Measurements from ENCODE around the gene RFWD3. TPM values are rescaled to one million over a fixed set of nuclear protein-coding genes. Genes with fewer than 3 reads are reported as not detected.

The RFWD3 gene
- total RNA-seq, 1 donor from 2014 or later, result 23.0 TPM

GRCh38 chr16:74661064-74661463, 5.6 kb downstream of the RFWD3 start:
- DNase-seq (ENCODE audit: low read depth in 2 of 2), result no peak

- DNase-seq (ENCODE audit: low read depth in 2 of 2), result no peak
These were observed 6.3 kb downstream of the RFWD3 start for GRCh38 chr16:74660383-74660782.

GRCh38 chr16:74659041-74659440, 7.6 kb downstream of the RFWD3 start:
- DNase-seq (ENCODE audit: low read depth in 2 of 2), result no peak

GRCh38 chr16:74657870-74658642, 8.6 kb downstream of the RFWD3 start:
- no peak for DNase-seq (ENCODE audit: low read depth in 2 of 2)

GRCh38 chr16:74654536-74655050, 12.1 kb downstream of the RFWD3 start:
- no peak for DNase-seq (ENCODE audit: low read depth in 2 of 2)

- peak in 1 of 2 donors; percentile 16 for DNase-seq (ENCODE audit: low read depth in 2 of 2)
These were observed 13.8 kb downstream of the RFWD3 start for GRCh38 chr16:74652883-74653282.

- DNase-seq (ENCODE audit: low read depth in 2 of 2), result no peak
These were observed 14.4 kb downstream of the RFWD3 start for GRCh38 chr16:74652249-74652648.

- no peak for DNase-seq (ENCODE audit: low read depth in 2 of 2)
These were observed 14.8 kb downstream of the RFWD3 start for GRCh38 chr16:74651841-74652240.

GRCh38 chr16:74650966-74651567, 15.6 kb downstream of the RFWD3 start:
- DNase-seq (ENCODE audit: low read depth in 2 of 2), result peak in 1 of 2 donors; percentile 32

- DNase-seq (ENCODE audit: low read depth in 2 of 2), result no peak
These were observed 16.7 kb downstream of the RFWD3 start for GRCh38 chr16:74649839-74650504.

- DNase-seq (ENCODE audit: low read depth in 2 of 2), result no peak
These were observed 24.7 kb downstream of the RFWD3 start for GRCh38 chr16:74641969-74642368.

GRCh38 chr16:74637742-74638453, 28.8 kb downstream of the RFWD3 start:
- DNase-seq (ENCODE audit: low read depth in 2 of 2), result no peak

- no peak for DNase-seq (ENCODE audit: low read depth in 2 of 2)
These were observed 31.4 kb downstream of the RFWD3 start for GRCh38 chr16:74635303-74635702.

GRCh38 chr16:74633686-74634085, 33.0 kb downstream of the RFWD3 start:
- DNase-seq (ENCODE audit: low read depth in 2 of 2), result no peak

- peak; percentile 69 to 74 for DNase-seq (ENCODE audit: low read depth in 2 of 2)
These were observed 39.0 kb downstream of the RFWD3 start for GRCh38 chr16:74627506-74628220.

GRCh38 chr16:74626741-74627416, 39.8 kb downstream of the RFWD3 start:
- DNase-seq (ENCODE audit: low read depth in 2 of 2), result no peak

GRCh38 chr16:74625500-74626350, 41.0 kb downstream of the RFWD3 start:
- no peak for DNase-seq (ENCODE audit: low read depth in 2 of 2)

- DNase-seq (ENCODE audit: low read depth in 2 of 2), result no peak
These were observed 42.8 kb downstream of the RFWD3 start for GRCh38 chr16:74623839-74624235.

- peak; percentile 40 to 70 for DNase-seq (ENCODE audit: low read depth in 2 of 2)
These were observed 43.4 kb downstream of the RFWD3 start for GRCh38 chr16:74623214-74623838.
